ENCODE results near the gene LDLRAD3. TPM values are rescaled to one million over a fixed set of nuclear protein-coding genes. Genes with fewer than 3 reads are reported as not detected.

Gene LDLRAD3
- total RNA-seq, 1 experiment from 2014 or later, result 19.0 TPM

- ChIA-PET CTCF (no interaction called here), POLR2A (no interaction called here)
Measured at GRCh38 chr11:36009473-36009872, 65.6 kb downstream of the LDLRAD3 start.

More at GRCh38 chr11:36009473-36009872, 65.6 kb downstream of the LDLRAD3 start:
- Histone ChIP-seq H3K4me2 (ENCODE audit: low read length) (peak overlapping the region; percentile 22), H3K27ac (ENCODE audit: low read depth, low read length) (no peak overlapping the region), H3K4me1 (ENCODE audit: control insufficient read depth in 1 of 2, insufficient read depth in 2 of 2, low read length in 2 of 2) (peaks cover 11 to 22% of the 10 kb centered on the region in 2 experiments), H2AFZ (ENCODE audit: low read depth, low read length, poor library complexity, severe bottlenecking) (no peak overlapping the region), H3K4me3 (replicated peaks in 1 of 2; ENCODE audit: low read depth in 1 of 2, low read length in 2 of 2) (no peak overlapping the region), H3K27me3 (ENCODE audit: insufficient read depth, low read length) (no peaks in the 10 kb centered on the region), H3K9me3 (ENCODE audit: control insufficient read depth in 1 of 2, insufficient read depth in 1 of 2, low read depth in 1 of 2, low read length in 2 of 2) (no peaks in the 10 kb centered on the region), H4K20me1 (ENCODE audit: insufficient read depth) (no peaks in the 10 kb centered on the region), H3K9me2 (ENCODE audit: insufficient read depth) (no peaks in the 10 kb centered on the region), H3K9ac (ENCODE audit: low read length) (no peak overlapping the region), H3K79me2 (ENCODE audit: insufficient read depth, low read length) (peaks cover 38% of the 10 kb centered on the region), H3K36me3 (ENCODE audit: control insufficient read depth in 1 of 2, insufficient read depth in 2 of 2, low read length in 2 of 2) (no peaks in the 10 kb centered on the region)
- ATAC-seq (no peak), DNase-seq (ENCODE audit: low read depth, low spot score) (no peak)
- no peak for TF ChIP-seq JUND (IDR thresholded peaks at IDR 0.05)
- TF ChIP-seq EGR1 (IDR thresholded peaks at IDR 0.05; ENCODE audit: low read depth), result no peak
- TF ChIP-seq FOSL1 (IDR thresholded peaks at IDR 0.05; ENCODE audit: low read depth), result peak; percentile 50
- no peak for TF ChIP-seq CBX3 (IDR thresholded peaks at IDR 0.05; ENCODE audit: low read depth)
- no peak for TF ChIP-seq ZNF274 (IDR thresholded peaks at IDR 0.05; ENCODE audit: low read depth, low read length)
- no peak for TF ChIP-seq ZFX (IDR thresholded peaks at IDR 0.05)
- TF ChIP-seq EZH2phosphoT487 (IDR thresholded peaks at IDR 0.05; ENCODE audit: borderline replicate concordance), result no peak
- TF ChIP-seq REST (IDR thresholded peaks at IDR 0.05; ENCODE audit: low read depth), result no peak
- intact Hi-C loops (cut with micrococcal nuclease), result no loop called here
- RAD21 ChIA-PET (ENCODE audit: low non-redundant PET in 1 of 2, low total read pairs in 2 of 2, uncharacterized antibody in 2 of 2, unreplicated experiment in 2 of 2), result no interaction called here
- no TSS peak for BruUV-seq (replicated peaks)
